ENCODE results near the gene CDC45. TPM values are rescaled to one million over a fixed set of nuclear protein-coding genes. Genes with fewer than 3 reads are reported as not detected.

CDC45 gene
- total RNA-seq, 4 donors from 2014 or later, result 0.98 TPM; not detected in 3

- H3K27me3 ChIP-seq, result no peaks in the 10 kb centered on the region
- DNase-seq (ENCODE audit: low spot score in 2 of 2), result no peak
- H3K4me1 ChIP-seq, result peaks cover 0 to 8% (median 4%) of the 10 kb centered on the region in 4 donors
- 84% methylated on average over 8 of the region's 8 CpGs for WGBS, 2 donors
- no peaks in the 10 kb centered on the region for H3K9me3 ChIP-seq
- TF ChIP-seq EP300 (IDR thresholded peaks at IDR 0.05) (no peak), POLR2A (IDR thresholded peaks at IDR 0.05) (no peak), CTCF (IDR thresholded peaks at IDR 0.05) (no peak)
- H3K36me3 ChIP-seq, result no peaks in the 10 kb centered on the region
- H3K4me3 ChIP-seq, result no peak overlapping the region
- H3K27ac ChIP-seq, result no peak overlapping the region
Observed at GRCh38 chr22:19483481-19484244, 3.9 kb downstream of the CDC45 start.

GRCh38 chr22:19488285-19488684 is 8.6 kb downstream of the CDC45 start:
- peaks cover 0 to 11% (median 0%) of the 10 kb centered on the region in 4 donors for H3K4me1 ChIP-seq
- H3K27ac ChIP-seq, result no peak overlapping the region
- DNase-seq (ENCODE audit: low spot score in 2 of 2), result no peak
- no peaks in the 10 kb centered on the region for H3K27me3 ChIP-seq
- 92 to 93% methylated on average over 2 of the region's 2 CpGs for WGBS, 2 donors
- H3K36me3 ChIP-seq, result no peaks in the 10 kb centered on the region
- no peaks in the 10 kb centered on the region for H3K9me3 ChIP-seq
- TF ChIP-seq POLR2A (IDR thresholded peaks at IDR 0.05), result no peak
- no peak for TF ChIP-seq EP300 (IDR thresholded peaks at IDR 0.05)
- no peak for TF ChIP-seq CTCF (IDR thresholded peaks at IDR 0.05)
- H3K4me3 ChIP-seq, result no peak overlapping the region

- no peak for DNase-seq (ENCODE audit: low spot score in 2 of 2)
- H3K9me3 ChIP-seq, result no peaks in the 10 kb centered on the region
- no peak overlapping the region for H3K4me3 ChIP-seq
- no peaks in the 10 kb centered on the region for H3K36me3 ChIP-seq
- no peaks in the 10 kb centered on the region for H3K27me3 ChIP-seq
- TF ChIP-seq EP300 (IDR thresholded peaks at IDR 0.05), result no peak
- TF ChIP-seq POLR2A (IDR thresholded peaks at IDR 0.05), result no peak
- no peak for TF ChIP-seq CTCF (IDR thresholded peaks at IDR 0.05)
- no peak overlapping the region for H3K27ac ChIP-seq
- WGBS, 2 donors, result 70 to 75% methylated on average over 7 of the region's 7 CpGs
- peaks cover 0 to 11% (median 0%) of the 10 kb centered on the region in 4 donors for H3K4me1 ChIP-seq
Observed at GRCh38 chr22:19488884-19489843, 9.4 kb downstream of the CDC45 start.

GRCh38 chr22:19490628-19491230 is 11.0 kb downstream of the CDC45 start:
- TF ChIP-seq EP300 (IDR thresholded peaks at IDR 0.05), result no peak
- TF ChIP-seq CTCF (IDR thresholded peaks at IDR 0.05), result no peak
- no peak for TF ChIP-seq POLR2A (IDR thresholded peaks at IDR 0.05)
- H3K36me3 ChIP-seq, result no peaks in the 10 kb centered on the region
- H3K9me3 ChIP-seq, result no peaks in the 10 kb centered on the region
- WGBS, 2 donors, result 92 to 96% methylated on average over 5 of the region's 5 CpGs
- H3K4me3 ChIP-seq, result no peak overlapping the region
- H3K27me3 ChIP-seq, result no peaks in the 10 kb centered on the region
- DNase-seq (ENCODE audit: low spot score in 2 of 2), result no peak
- no peak overlapping the region for H3K27ac ChIP-seq
- peaks cover 0 to 11% (median 0%) of the 10 kb centered on the region in 4 donors for H3K4me1 ChIP-seq

Measured in tibial nerve (tissue), 4 donors.